ENCODE results near the gene EIF4A2. TPM values are rescaled to one million over a fixed set of nuclear protein-coding genes. Genes with fewer than 3 reads are reported as not detected.

The EIF4A2 gene
- total RNA-seq, 1 experiment from 2014 or later: 398 TPM

GRCh38 chr3:186772701-186773417 is 10.5 kb upstream of the EIF4A2 start:
- Histone ChIP-seq H3K27ac (ENCODE audit: low read depth, low read length) (no peak overlapping the region), H4K20me1 (ENCODE audit: insufficient read depth) (no peaks in the 10 kb centered on the region), H3K4me2 (ENCODE audit: low read length) (no peak overlapping the region), H3K9me2 (ENCODE audit: insufficient read depth) (no peaks in the 10 kb centered on the region), H3K79me2 (ENCODE audit: insufficient read depth, low read length) (no peaks in the 10 kb centered on the region), H3K36me3 (ENCODE audit: control insufficient read depth in 1 of 2, insufficient read depth in 2 of 2, low read length in 2 of 2) (no peaks in the 10 kb centered on the region), H3K4me1 (ENCODE audit: control insufficient read depth in 1 of 2, insufficient read depth in 2 of 2, low read length in 2 of 2) (no peaks in the 10 kb centered on the region), H3K9ac (ENCODE audit: low read length) (no peak overlapping the region), H3K9me3 (ENCODE audit: control insufficient read depth in 1 of 2, insufficient read depth in 1 of 2, low read depth in 1 of 2, low read length in 2 of 2) (no peaks in the 10 kb centered on the region), H2AFZ (ENCODE audit: low read depth, low read length, poor library complexity, severe bottlenecking) (no peak overlapping the region), H3K27me3 (ENCODE audit: insufficient read depth, low read length) (no peaks in the 10 kb centered on the region), H3K4me3 (replicated peaks in 1 of 2; ENCODE audit: low read depth in 1 of 2, low read length in 2 of 2) (no peak overlapping the region)
- ChIA-PET POLR2A (interaction anchor here (1.5 kb wide), 1 partner anchor 11 kb away, joined by 9 read pairs; the partner anchor contains the start of gene EIF4A2), CTCF (no interaction called here), RAD21 (ENCODE audit: low non-redundant PET in 1 of 2, low total read pairs in 2 of 2, uncharacterized antibody in 2 of 2, unreplicated experiment in 2 of 2) (no interaction called here)
- BruUV-seq (replicated peaks): no TSS peak
- intact Hi-C loops (cut with micrococcal nuclease): no loop called here
- TF ChIP-seq CEBPB (IDR thresholded peaks at IDR 0.05; ENCODE audit: low read depth): no peak
- no peak for TF ChIP-seq YY1 (IDR thresholded peaks at IDR 0.05; ENCODE audit: extremely low read depth, insufficient replicate concordance, low read depth, low read length)
- no peak for ATAC-seq
- no peak for DNase-seq (ENCODE audit: low read depth, low spot score)

- BruUV-seq (replicated peaks): no TSS peak
- Histone ChIP-seq H3K4me3 (replicated peaks in 1 of 2; ENCODE audit: low read depth in 1 of 2, low read length in 2 of 2) (no peak overlapping the region), H3K4me1 (ENCODE audit: control insufficient read depth in 1 of 2, insufficient read depth in 2 of 2, low read length in 2 of 2) (no peaks in the 10 kb centered on the region), H3K79me2 (ENCODE audit: insufficient read depth, low read length) (no peaks in the 10 kb centered on the region), H3K4me2 (ENCODE audit: low read length) (no peak overlapping the region), H3K9me2 (ENCODE audit: insufficient read depth) (no peaks in the 10 kb centered on the region), H3K9ac (ENCODE audit: low read length) (no peak overlapping the region), H3K9me3 (ENCODE audit: control insufficient read depth in 1 of 2, insufficient read depth in 1 of 2, low read depth in 1 of 2, low read length in 2 of 2) (no peaks in the 10 kb centered on the region), H2AFZ (ENCODE audit: low read depth, low read length, poor library complexity, severe bottlenecking) (no peak overlapping the region), H4K20me1 (ENCODE audit: insufficient read depth) (no peaks in the 10 kb centered on the region), H3K36me3 (ENCODE audit: control insufficient read depth in 1 of 2, insufficient read depth in 2 of 2, low read length in 2 of 2) (no peaks in the 10 kb centered on the region), H3K27me3 (ENCODE audit: insufficient read depth, low read length) (no peaks in the 10 kb centered on the region), H3K27ac (ENCODE audit: low read depth, low read length) (no peak overlapping the region)
- ChIA-PET CTCF (no interaction called here), POLR2A (no interaction called here), RAD21 (ENCODE audit: low non-redundant PET in 1 of 2, low total read pairs in 2 of 2, uncharacterized antibody in 2 of 2, unreplicated experiment in 2 of 2) (no interaction called here)
- ATAC-seq (peak; percentile 71), DNase-seq (ENCODE audit: low read depth, low spot score) (no peak)
- TF ChIP-seq CTCF (IDR thresholded peaks at IDR 0.05 in 2 of 3, conservative IDR thresholded peaks at IDR 0.05 in 1 of 3; ENCODE audit: borderline replicate concordance in 1 of 3, insufficient read depth in 1 of 3, low read depth in 2 of 3, low read length in 2 of 3) (0 out of 6 replicates have a peak, but pooled peaks of 2 of the 3 experiments have one; percentile 10 to 21), ZBTB33 (IDR thresholded peaks at IDR 0.05; ENCODE audit: extremely low read depth, insufficient replicate concordance, low read length) (no peak), ZNF274 (IDR thresholded peaks at IDR 0.05; ENCODE audit: low read depth, low read length) (no peak), SIN3A (IDR thresholded peaks at IDR 0.05; ENCODE audit: low read depth) (no peak)
- intact Hi-C loops (cut with micrococcal nuclease): no loop called here
These were observed 7.4 kb upstream of the EIF4A2 start for GRCh38 chr3:186775999-186776398.
